Measurements from ENCODE around the gene CALCOCO2.
"Not testable (repeated sequence)": the region's sequence is repeated elsewhere in the genome, so short reads cannot be mapped to it uniquely, and the experiment has no call there.

Gene CALCOCO2

DNA sequence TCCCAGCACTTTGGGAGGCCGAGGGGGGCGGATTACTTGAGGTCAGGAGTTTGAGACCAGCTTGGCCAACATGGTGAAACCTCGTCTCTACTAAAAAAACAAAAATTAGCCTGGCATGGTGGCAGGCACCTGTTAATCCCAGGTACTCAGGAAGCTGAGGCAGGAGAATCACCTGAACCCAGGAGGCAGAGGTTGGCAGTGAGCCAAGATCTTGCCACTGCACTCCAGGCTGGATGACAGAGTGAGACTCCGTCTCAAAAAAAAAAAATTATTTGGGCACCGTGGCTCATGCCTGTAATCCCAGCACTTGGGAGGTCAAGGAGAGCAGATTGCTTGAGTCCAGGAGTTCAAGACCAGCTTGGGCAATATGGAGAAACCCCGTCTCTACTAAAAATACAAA is 9.9 kb upstream of the CALCOCO2 start:
- not testable (repeated sequence) for DNase-seq (ENCODE audit: low read depth in 2 of 3, low spot score in 1 of 3)

DNA sequence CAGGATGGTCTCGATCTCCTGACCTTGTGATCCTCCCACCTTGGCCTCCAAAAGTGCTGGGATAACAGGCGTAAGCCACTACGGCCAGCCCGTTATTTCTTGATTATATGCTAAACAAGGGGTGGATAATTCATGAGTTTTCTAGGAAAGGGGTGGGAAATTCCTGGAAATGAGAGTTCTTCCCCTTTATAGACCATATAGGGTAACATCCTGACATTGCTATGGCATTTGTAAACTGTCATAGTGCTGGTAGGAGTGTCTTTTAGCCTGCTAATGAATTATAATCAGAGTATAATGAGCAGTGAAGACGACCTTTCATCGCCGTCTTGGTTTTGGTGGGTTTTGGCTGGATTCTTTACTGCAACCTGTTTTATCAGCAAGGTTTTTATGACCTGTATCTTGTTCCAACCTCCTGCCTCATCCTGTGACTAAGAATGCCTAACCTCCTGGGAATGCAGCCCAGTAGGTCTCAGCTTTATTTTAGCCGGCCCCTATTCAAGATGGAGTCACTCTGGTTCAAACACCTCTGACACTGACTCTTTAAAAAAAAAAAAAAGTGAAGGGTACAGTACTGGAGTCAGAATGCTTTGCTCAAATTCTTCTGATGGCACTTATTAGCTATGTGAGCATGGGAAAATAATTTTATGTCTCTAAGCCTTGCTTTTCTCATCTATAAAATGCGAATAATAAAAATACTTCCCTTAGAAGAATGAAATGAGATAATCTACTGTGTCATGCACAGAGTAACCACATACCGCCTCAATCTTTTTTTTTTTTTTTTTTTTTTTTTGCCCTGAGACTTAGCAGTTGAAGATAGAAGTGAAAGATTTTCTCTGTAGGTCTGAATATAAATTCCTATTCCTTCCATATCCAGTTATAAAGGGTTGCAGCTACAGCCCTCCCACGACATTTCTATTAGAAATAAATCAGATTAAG is 5.1 kb upstream of the CALCOCO2 start:
- DNase-seq (ENCODE audit: low read depth in 2 of 3, low spot score in 1 of 3) = no peak

DNA sequence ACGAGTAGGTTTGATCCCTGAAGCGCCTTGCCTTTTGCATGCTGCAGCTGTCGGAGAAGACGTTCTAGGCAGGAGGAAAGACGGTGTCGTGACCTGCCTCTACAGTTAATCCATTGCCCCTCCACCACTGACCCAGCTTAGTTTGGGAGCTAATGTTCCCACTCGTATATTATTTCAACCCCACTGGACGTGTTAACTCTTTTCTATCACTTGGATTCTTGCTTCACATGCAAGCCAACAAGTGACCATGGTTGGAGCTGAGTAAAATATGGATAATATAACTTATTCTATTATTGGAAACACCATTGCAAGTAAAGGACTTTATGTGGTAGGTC is 681 bp downstream of the CALCOCO2 start:
- no peak for DNase-seq (ENCODE audit: low read depth in 2 of 3, low spot score in 1 of 3)

DNA sequence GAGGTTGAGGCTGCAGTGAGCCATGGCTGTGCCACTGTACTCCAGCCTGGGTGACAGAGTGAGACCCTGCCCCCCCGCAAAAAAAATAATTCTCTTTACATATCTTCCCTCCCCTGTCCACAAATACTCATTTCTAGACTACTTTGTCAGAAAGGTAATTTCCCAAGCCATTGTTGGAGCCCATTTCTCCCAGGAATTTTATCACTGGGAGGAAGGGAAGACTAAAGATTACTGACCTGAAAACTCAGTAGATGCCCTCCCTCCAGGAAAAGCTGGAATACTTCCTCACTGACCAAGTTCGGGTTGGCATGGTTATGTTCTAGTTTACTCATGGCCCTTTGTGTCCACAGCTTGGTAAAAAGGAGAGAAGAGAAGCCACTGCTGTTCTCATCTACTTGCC is 4.1 kb downstream of the CALCOCO2 start:
- DNase-seq (ENCODE audit: low read depth in 2 of 3, low spot score in 1 of 3) = no peak

DNA sequence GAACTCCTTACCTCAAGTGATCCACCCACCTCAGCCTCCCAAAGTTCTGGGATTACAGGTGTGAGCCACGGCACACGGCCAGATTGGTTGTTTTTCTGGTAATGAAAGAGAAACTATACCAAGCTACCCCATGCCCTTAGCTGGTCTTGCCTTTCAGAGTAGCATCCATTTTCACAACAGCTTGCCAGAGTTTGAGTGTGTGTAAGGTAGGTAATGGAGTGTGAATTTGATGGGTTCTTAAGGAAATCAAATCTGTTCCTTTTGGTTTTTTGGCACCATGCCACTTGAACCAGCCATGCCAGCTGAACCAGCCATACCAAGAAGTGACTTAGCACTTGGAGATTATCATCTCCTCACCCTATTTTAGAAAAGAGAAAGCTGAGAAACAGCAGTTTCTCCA is 5.1 kb downstream of the CALCOCO2 start:
- DNase-seq (ENCODE audit: low read depth in 2 of 3, low spot score in 1 of 3) = no peak

DNA sequence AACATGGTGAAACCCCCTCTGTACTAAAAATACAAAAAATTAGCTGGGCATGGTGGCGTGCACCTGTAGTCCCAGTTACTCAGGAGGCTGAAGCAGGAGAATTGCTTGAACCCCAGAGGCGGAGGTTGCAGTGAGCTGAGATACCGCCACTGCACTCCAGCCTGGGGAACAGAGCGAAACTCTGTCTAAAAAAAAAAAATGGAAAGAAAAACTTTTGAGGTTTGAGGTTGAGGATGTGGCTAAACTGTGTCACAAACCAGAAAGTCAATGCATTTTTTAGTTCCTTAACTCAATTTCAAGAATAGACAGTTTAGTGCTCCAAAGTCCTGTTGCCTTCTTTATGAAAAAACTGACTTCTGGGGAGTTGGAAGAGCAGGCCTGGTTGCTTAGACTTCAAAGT is 6.6 kb downstream of the CALCOCO2 start:
- not testable (repeated sequence) for DNase-seq (ENCODE audit: low read depth in 2 of 3, low spot score in 1 of 3)

DNA sequence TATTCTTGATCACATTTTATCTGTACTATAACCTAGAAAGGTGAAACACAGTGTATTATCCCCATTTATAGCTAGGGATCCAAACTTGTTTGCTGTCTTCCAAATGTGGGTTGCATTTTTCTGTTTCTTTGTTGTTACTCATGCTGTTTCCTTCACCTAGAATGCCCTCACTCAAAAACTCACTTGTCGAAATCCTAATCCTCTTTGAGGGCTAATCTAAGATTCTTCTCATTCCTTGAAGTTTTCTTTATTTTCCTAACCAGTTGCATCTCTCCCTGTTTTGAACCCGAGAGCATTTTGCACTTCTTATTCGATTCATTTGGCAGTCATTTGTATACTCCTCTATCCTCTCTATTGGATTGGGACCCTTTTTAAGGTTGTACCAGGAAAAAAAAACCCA is 9.6 kb downstream of the CALCOCO2 start:
- no peak for DNase-seq (ENCODE audit: low read depth in 2 of 3, low spot score in 1 of 3)

DNA sequence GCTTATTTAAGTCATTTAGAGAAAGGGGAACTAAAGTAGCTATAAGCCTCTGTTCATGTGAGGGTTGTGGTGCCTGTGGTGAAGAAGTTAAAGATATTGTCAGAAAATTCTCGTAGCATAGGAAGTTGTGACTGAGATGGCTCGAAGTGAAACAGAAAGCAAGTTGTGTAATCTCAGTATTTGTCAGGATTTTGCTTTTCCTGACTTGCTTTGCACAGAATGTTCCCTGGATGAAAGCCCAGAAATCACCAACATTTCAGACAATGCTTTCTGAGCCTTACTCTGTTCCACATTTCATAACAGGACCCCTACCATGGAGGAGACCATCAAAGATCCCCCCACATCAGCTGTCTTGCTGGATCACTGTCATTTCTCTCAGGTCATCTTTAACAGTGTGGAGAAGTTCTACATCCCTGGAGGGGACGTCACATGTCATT is 10.6 kb downstream of the CALCOCO2 start:
- DNase-seq (ENCODE audit: low read depth in 2 of 3, low spot score in 1 of 3) = peak in 1 of 3 donors; percentile 29

DNA sequence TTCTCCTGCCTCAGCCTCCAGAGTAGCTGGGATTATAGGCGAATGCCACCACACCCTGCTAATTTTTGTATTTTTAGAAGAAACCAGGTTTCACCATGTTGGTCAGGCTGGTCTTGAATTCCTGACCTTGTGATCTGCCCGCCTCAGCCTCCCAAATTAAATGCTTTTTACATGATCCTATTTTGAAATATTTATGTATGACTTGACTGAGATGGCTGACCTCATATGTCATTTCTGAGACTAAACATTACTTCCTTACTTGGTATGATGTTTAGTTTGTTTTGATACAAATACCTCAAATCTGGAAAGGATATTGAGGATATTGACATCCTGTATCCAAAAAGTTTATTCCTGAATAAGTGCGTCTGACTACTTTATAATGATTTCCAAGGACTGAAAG is 11.9 kb downstream of the CALCOCO2 start:
- DNase-seq (ENCODE audit: low read depth in 2 of 3, low spot score in 1 of 3) = no peak

DNA sequence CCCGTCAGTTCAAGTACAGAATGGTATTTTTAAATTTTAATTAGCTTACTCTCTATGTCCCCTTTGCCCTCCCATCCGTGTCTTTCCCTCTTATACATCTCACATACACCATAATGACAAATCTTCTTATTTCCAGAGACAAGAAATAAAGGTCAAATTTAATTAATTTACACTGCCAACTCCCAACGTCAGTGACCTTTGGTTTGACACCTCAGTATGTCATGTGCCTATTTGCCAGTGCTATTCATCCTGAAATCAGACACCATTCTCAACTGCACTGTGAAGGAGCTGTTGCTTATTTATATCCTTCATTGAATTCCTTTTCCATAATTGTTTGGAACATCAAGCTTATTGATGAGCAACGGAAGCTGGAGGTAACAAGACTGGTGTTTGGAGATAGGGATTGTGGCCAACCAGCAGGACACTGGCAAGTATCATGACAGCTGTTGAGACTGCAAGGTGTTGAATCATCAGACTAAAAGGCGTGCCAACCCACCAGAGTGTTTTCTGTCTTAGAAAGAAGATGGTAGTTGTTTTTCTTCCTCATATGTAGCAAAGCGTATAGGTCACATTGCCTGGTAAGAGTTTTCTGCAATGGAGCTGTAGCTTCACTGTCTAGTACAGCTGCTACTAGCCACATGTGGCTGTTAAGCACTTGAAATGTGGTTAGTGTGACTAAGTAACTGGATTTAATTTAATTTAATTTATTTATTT is 12.5 kb downstream of the CALCOCO2 start:
- no peak for DNase-seq (ENCODE audit: low read depth in 2 of 3, low spot score in 1 of 3)

DNA sequence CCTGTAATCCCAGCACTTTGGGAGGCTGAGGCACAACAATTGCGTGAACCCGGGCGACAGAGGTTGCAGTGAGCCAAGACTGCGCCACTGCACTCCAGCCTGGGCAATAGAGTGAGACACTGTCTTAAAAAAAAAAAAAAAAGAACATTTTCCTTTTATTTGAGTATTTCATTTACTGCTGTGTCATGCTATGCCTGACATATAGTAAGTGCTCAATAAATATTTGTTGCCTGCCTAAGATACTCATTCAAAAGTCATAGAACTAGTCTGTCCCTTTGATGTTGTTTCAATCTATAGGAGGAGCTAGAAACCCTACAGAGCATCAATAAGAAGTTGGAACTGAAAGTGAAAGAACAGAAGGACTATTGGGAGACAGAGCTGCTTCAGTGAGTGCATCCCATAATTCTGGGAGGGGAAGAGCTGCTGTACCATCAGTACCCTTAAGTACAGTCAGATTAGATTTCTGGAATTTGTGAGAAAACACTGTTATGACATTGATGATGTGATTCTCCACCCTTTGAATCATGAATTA is 20.0 kb downstream of the CALCOCO2 start:
- DNase-seq (ENCODE audit: low read depth in 2 of 3, low spot score in 1 of 3) = no peak

DNA sequence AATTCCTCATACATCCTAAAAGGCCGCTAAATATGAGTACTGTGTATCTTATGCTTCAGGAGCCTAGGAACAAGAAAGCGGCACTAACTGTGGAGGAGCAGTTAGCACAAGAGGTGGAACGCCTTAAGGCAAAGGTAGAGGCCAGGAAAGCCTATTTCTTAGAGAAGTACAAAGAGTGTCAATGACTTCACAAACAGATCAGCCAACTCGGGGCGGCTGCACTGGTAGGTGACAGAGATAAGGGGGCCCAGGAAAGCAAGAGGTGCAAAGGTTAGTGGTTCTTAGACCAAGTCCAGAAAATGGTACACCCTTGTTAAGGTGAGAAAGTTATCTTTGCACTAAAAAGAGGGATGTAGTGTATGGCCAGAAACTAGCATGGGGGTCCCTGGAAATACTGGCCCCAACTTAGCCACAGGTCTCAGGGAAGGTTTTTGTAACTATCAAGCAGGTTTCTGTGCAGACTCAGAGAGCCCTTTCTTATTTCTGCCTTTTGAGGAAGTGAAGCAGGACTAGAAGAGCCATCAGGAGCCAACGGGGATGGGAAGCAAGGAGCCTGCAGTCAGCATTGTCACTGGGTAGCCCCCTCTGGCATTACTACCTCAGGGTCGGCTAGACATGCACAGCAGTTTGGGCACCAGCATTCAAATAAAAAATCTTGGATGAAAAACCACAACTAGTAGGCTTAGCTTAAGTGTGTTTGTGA is 24.1 kb downstream of the CALCOCO2 start:
- no peak for DNase-seq (ENCODE audit: low read depth in 2 of 3, low spot score in 1 of 3)

DNA sequence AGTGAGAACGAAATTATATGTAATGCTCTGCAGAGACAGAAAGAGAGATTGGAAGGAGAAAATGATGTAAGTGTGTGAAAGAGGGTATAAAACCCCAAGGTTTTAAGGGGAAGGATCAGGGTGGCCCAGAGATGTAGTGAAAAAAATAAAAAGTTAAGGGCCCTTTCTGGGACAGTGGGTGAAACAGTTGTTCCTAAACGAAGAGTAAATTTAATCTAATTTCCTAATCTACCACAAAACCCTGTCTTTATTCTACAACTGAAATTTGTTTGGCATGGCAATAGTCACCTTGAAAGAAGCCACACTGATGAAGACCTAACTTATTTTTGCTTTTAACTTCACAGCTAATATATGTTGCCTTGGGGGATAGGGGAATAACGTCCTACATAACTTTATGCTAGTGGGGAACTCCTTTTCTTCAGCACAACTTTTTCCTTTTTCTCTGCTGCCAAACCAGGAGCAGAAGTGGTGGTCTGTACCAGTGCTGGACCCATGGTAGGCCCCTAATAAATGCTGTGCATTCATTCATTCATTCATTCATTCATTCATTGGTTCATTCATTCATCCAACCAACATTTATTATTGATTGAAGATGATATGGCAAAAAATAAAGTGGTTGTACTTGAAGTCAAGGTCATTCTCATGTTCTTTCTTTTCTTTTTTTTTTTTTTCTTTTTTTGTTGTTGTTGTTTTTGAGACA is 25.4 kb downstream of the CALCOCO2 start:
- DNase-seq (ENCODE audit: low read depth in 2 of 3, low spot score in 1 of 3) = no peak

DNA sequence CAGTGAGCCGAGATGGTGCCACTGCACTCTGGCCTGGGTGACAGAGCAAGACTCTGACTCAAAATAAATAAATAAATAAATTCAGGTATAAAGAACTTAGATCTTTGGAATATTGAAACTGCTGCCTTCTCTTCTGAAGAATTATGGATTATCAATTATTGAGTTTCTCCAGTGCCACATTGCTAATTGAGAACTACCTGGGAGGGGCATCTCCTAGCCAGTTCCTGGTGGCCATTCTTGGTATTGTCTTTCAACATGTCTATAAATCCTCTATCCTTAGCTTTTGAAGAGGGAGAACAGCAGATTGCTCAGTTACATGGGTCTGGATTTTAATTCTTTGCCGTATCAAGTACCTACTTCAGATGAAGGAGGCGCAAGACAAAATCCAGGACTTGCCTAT is 29.2 kb downstream of the CALCOCO2 start:
- no peak for DNase-seq (ENCODE audit: low read depth in 2 of 3, low spot score in 1 of 3)

DNA sequence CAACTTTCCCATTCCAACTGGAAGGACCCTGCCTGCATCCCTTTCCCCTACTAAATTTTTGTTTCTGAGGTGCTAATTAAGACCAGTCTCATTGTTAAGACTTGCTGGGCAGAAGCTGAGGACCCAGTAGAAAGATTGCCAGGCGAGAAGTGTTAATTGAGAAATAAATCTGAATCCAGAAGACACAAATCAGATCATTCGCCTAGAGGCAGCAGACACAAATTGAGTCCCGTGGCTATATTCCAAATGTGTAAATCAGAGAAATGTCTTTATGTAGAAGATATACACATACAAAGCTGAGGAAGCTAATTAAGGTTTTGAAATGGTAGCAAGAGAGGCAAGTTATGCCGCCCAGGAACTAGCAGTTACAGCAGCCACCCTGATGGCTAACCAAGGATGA is 29.6 kb downstream of the CALCOCO2 start:
- DNase-seq (ENCODE audit: low read depth in 2 of 3, low spot score in 1 of 3) = no peak

DNA sequence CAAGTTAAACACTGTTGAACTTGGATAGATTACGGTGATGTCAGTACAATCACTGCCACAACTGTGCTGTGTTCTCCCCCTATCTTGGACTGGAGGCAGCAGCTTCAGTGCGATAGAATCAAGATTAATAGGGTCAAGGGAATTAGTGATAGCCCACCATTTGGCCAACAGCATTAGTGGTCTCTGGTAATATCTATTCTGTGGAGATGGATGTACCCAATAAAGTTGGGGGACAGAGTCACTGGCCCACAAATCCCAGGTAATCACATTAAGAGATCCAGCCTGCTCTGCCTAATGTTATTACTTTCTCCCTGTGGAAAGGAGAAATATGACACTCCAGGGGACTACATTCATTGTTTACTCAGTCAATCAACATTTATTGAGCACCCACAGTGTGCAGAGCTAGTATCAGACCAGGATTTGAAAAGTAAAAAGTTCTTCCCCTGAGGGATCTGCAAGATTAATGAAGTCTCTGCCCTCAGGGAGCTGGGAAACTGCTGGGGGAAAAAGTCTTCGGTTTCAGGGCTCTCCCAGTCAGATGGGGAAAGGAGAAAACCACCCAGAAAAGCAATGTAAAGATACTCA is 38.2 kb downstream of the CALCOCO2 start:
- no peak for DNase-seq (ENCODE audit: low read depth in 2 of 3, low spot score in 1 of 3)

DNA sequence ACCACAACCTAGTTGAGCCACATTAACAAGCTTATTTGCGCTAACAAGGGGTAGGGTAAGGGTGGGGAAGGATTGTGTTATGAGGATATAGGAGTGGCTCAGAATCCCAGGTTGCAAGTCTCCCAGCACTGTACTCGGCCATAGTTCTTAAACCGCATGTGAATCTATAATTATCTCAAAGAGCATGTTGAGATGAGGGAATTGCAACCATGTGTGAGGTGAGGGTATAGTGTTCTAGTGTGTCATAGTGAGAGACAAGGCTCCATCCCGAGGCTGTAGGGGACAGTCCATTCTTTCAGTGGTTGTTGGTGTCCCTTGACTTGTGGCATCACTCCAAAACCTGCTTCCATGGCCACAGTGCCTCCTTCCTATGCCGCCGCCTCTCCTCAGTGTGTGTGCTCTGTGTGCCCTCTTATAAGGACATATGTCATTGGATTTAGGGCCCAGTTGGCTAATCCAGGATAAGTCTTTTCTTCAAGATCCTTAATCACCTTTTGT is 39.0 kb downstream of the CALCOCO2 start:
- DNase-seq (ENCODE audit: low read depth in 2 of 3, low spot score in 1 of 3) = no peak

DNA sequence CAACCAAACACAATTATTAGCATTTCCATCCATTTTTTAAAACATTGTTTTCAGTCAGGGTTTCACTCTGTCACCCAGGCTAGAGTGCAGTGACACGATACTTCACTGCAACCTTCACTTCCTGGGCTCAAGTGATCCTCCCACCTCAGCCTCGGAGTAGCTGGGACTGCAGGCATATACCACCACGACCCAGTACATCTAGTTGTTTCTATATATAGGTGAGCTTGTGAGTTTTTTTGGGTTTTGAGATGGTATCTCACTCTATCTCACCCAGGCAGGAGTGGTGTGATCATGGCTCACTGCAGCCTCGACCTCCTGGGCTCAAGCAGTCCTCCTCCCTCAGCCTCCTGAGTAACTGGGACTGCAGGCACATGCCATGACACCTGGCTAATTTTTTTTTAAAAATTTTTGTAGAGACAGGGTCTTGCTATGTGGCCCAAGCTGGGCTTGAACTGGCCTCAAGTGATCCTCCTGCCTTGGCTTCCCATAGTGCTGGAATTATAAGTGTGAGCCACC is 40.3 kb downstream of the CALCOCO2 start:
- DNase-seq (ENCODE audit: low read depth in 2 of 3, low spot score in 1 of 3) = no peak

DNA sequence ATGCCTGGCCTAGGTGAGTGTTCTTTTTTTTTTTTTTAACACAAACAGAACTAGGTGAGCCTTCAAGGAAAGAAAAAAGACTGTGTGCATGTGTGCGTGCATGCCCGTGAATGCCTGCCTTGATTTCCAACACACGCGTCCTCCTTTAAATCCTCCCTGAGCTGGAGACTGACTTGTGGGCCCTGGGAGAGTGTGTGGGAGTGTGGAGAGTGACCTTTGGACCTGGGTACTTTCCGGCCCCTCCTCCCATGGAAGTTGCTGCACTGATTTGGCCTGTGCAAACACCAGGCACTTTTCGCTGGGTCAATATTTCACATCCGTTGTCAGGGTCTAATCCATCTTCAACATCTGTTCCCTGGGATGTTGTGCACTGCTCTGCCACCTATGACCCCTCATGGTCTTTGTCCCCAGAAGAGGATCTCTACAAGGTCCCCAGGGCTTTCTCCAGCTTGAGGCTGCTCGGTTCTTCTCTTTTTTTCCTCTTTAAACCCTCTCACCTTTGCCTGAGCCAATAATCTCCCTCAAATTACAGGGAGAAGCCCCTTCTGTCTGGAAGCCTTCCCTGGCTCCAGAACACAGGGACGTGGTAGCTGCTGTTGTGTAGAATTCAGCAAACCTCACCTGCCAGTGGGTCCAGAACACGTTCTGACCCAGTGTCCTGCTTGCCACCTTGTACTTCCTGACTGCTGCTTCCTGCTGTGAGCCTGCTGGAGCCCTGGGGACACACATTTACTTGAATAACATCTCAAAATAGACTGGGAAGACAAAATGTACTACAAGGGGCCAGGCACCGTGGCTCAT is 40.9 kb downstream of the CALCOCO2 start:
- DNase-seq (ENCODE audit: low read depth in 2 of 3, low spot score in 1 of 3) = no peak
